Subcutaneous adipose tissue (tissue), 4 donors: ENCODE results near the gene DQX1. TPM values are rescaled to one million over a fixed set of nuclear protein-coding genes. Genes with fewer than 3 reads are reported as not detected.

Experiments
- CTCF ChIP-seq: fragments of 450-650 bp; IDR thresholded peaks from one replicate; pipeline ENCODE4 v1.5.1; 2016; ENCODE audit warnings: low read depth, mild to moderate bottlenecking, control low read depth, antibody characterized with exemption, moderate library complexity
- total RNA-seq, 4 donors: library from RNA; depleted of rRNA; stranded (reverse); fragments of >200 nt; gene quantifications; one replicate each; pipeline ENCODE4 v1.1.0, GENCODE V29; 2016

The DQX1 gene
- total RNA-seq, 4 donors from 2014 or later, result not detected

- no peak for TF ChIP-seq CTCF
Observed at GRCh38 chr2:74481431-74481830, 44.6 kb downstream of the DQX1 start.

GRCh38 chr2:74474899-74475298, 51.1 kb downstream of the DQX1 start:
- TF ChIP-seq CTCF, result no peak

GRCh38 chr2:74474481-74474880, 51.5 kb downstream of the DQX1 start:
- no peak for TF ChIP-seq CTCF

- TF ChIP-seq CTCF, result no peak
Observed at GRCh38 chr2:74472945-74473258, 53.1 kb downstream of the DQX1 start.

- TF ChIP-seq CTCF, result no peak
Observed at GRCh38 chr2:74472086-74472944, 53.7 kb downstream of the DQX1 start, which contains the start of gene MRPL53. Gene MRPL53 (minus strand): TSS chr2:74472680. CDS start chr2:74472660, 20 bp downstream.

DNA sequence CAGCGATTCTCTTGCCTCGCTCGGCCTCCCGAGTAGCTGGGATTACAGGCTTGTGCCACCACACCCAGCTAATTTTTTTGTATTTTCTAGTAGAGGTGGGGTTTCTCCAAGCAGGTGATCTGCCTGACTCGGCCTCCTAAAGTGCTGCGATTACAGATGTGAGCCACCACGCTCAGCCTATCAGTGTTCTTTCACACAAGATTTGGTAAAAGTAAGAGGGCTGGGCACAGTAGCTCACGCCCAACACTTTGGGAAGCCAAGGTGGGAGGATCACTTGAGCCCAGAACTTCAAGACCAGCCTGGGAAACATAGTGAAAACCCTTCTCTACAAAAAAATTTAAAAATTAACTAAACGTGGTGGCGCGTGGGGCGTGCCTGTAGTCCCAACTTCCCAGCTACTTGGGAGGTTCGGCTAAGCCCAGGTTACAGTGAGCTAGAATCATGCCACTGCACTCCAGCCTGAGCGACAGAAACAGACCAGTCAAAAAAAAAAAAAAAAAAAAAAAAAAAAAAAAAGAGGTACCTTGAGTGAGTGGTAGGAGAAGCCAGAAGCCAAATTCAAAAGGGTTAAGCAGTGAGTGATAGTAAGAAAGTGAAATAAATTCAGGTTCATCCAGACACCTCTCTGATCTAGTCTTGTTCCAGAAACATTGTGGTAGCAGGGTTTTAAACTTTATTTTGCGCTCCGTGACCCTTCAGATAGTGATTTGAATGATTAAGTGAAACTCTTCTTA, 54.5 kb downstream of the DQX1 start:
- TF ChIP-seq CTCF, result no peak

Other genes with a start within 250 kb of the DQX1 start
- 1 to 10 TPM; 2.2 to 8.7 (median 5.1) TPM for gene SLC4A5, start 182.8 kb downstream of the DQX1 start, total RNA-seq
- 100 to 1,000 TPM in 2 of 4 donors, 10 to 100 TPM in 2; 78.7 to 131 (median 100) TPM for gene DCTN1, start 145.9 kb downstream of the DQX1 start, total RNA-seq
- 1 to 10 TPM in 1 of 4 donors, under 1 TPM in 1, not detected in 2; 0.88 to 1.4 TPM for gene C2orf81, start 104.6 kb downstream of the DQX1 start, total RNA-seq
- gene WDR54, start 104.5 kb downstream of the DQX1 start, total RNA-seq, result 1 to 10 TPM; 2.1 to 8.1 (median 5.8) TPM
- gene RTKN, start 84.3 kb downstream of the DQX1 start, total RNA-seq, result 10 to 100 TPM in 1 of 4 donors, 1 to 10 TPM in 3; 1.8 to 11.2 (median 8.2) TPM
- gene INO80B, start 71.1 kb downstream of the DQX1 start, total RNA-seq, result 10 to 100 TPM in 2 of 4 donors, 1 to 10 TPM in 1, under 1 TPM in 1; 0.65 to 29.4 (median 12.4) TPM
- 10 to 100 TPM; 18.9 to 55.3 (median 47.8) TPM for gene WBP1, start 67.8 kb downstream of the DQX1 start, total RNA-seq
- gene MOGS, start 60.8 kb downstream of the DQX1 start, total RNA-seq, result 10 to 100 TPM; 16.5 to 41.3 (median 29.0) TPM
- gene MRPL53, start 53.6 kb downstream of the DQX1 start, total RNA-seq, result 10 to 100 TPM; 31.3 to 41.8 (median 33.5) TPM
- 10 to 100 TPM; 10.4 to 30.0 (median 16.8) TPM for gene CCDC142, start 43.2 kb downstream of the DQX1 start, total RNA-seq
- 10 to 100 TPM; 13.0 to 34.9 (median 25.5) TPM for gene TTC31, start 43.1 kb downstream of the DQX1 start, total RNA-seq
- gene LBX2, start 26.6 kb downstream of the DQX1 start, total RNA-seq, result 1 to 10 TPM in 3 of 4 donors, not detected in 1; 2.9 to 4.4 (median 4.1) TPM
- gene PCGF1, start 18.5 kb downstream of the DQX1 start, total RNA-seq, result 10 to 100 TPM in 2 of 4 donors, 1 to 10 TPM in 2; 6.4 to 17.8 (median 10.8) TPM
- not detected for gene TLX2, start 11.8 kb downstream of the DQX1 start, total RNA-seq
- 100 to 1,000 TPM in 3 of 4 donors, 10 to 100 TPM in 1; 96.9 to 109 (median 102) TPM for gene AUP1, start 3.5 kb upstream of the DQX1 start, total RNA-seq
- gene HTRA2, start 3.7 kb upstream of the DQX1 start, total RNA-seq, result 10 to 100 TPM; 15.2 to 43.8 (median 42.9) TPM
- 10 to 100 TPM in 2 of 4 donors, 1 to 10 TPM in 2; 5.2 to 22.4 (median 9.2) TPM for gene LOXL3, start 27.7 kb upstream of the DQX1 start, total RNA-seq
- gene DOK1, start 28.5 kb upstream of the DQX1 start, total RNA-seq, result 10 to 100 TPM; 11.1 to 50.2 (median 42.7) TPM
- gene M1AP, start 122.1 kb upstream of the DQX1 start, total RNA-seq, result 1 to 10 TPM in 3 of 4 donors, under 1 TPM in 1; 0.33 to 3.9 (median 2.0) TPM
- 1 to 10 TPM; 3.4 to 8.5 (median 3.6) TPM for gene SEMA4F, start 128.0 kb upstream of the DQX1 start, total RNA-seq